Body of pancreas (tissue), 4 donors: ENCODE data around the gene MCUR1. TPM values are rescaled to one million over a fixed set of nuclear protein-coding genes. Genes with fewer than 3 reads are reported as not detected.

Experiments
- ATAC-seq: fragments of 150-250 bp; one replicate; pipeline ENCODE4 v1.9.1; 2016
- DNase-seq, 4 donors: peaks; one replicate each; pipeline ENCODE4 v3.0.0-alpha.2; 2019
- H3K27ac ChIP-seq, 4 donors: fragments of 200-600 bp; sonication (generic); 1 replicate in 3 of 4; 2 replicates in 1 of 4; pipeline versions ENCODE4 v1.5.1 to v1.6.1; 2016 to 2019; ENCODE audit warnings: mild to moderate bottlenecking in 1 of 4, mixed read lengths in 1 of 4, moderate library complexity in 1 of 4
- H3K27me3 ChIP-seq, 2 donors: fragments of 200-600 bp; sonication (generic); one replicate each; pipeline ENCODE4 v1.6.0; 2016; ENCODE audit warnings: mild to moderate bottlenecking in 1 of 2
- H3K36me3 ChIP-seq, 2 donors: fragments of 200-600 bp; sonication (generic); replicated peaks in 1 of 2; 2 replicates each; pipeline ENCODE4 v1.5.1; 2016; ENCODE audit warnings: low read depth in 2 of 2; ENCODE audit not compliant: insufficient read depth in 1 of 2
- H3K4me1 ChIP-seq: fragments of 200-600 bp; sonication (generic); one replicate; pipeline ENCODE4 v1.6.0; 2016
- H3K4me3 ChIP-seq, 2 donors: fragments of 200-600 bp; sonication (generic); 1 replicate in 1 of 2; 2 replicates in 1 of 2; pipeline ENCODE4 v1.5.1; 2016 to 2019
- H3K9me3 ChIP-seq, 3 donors: fragments of 200-600 bp; sonication (generic); 1 replicate in 2 of 3; 2 replicates in 1 of 3; pipeline ENCODE4 v1.5.1; 2016
- POLR2A ChIP-seq, 3 donors: fragments of 450-650 bp; IDR thresholded peaks; one replicate each; pipeline ENCODE4 v1.6.1; 2016; ENCODE audit warnings: antibody characterized with exemption in 3 of 3, mild to moderate bottlenecking in 2 of 3
- WGBS, 2 donors: methylation state at CpG; one replicate each; pipeline ENCODE4 v1.1.5; 2017; 5-methylcytosine and 5-hydroxymethylcytosine counted together
- intact Hi-C: fragments of 100-400 bp; cut with DNase I; formaldehyde crosslinking; loops from one replicate; pipeline ENCODE4 v1.15.1; 2023
- total RNA-seq, 2 donors: library from RNA; depleted of rRNA; stranded (reverse); fragments of >200 nt; gene quantifications; one replicate each; pipeline ENCODE4 v1.1.0, GENCODE V29; 2016
- TF ChIP-seq, protein P1 (sequence below), 7 experiments: fragments of 450-650 bp in 4 of 7; fragments of 200-600 bp in 3 of 7; sonication (generic) in 3 of 7; IDR thresholded peaks; one replicate each; pipeline ENCODE4 v1.5.1; 2016 to 2019; ENCODE audit warnings: antibody characterized with exemption in 7 of 7

Gene MCUR1
- total RNA-seq, 2 donors from 2014 or later = 10.4 to 20.8 TPM

GRCh38 chr6:13759025-13759424 is 55.3 kb downstream of the MCUR1 start:
- Histone ChIP-seq H3K4me1 (no peaks in the 10 kb centered on the region), H3K4me3 (no peak overlapping the region), H3K27ac (no peak overlapping the region), H3K9me3 (no peaks in the 10 kb centered on the region), H3K36me3 (no peaks in the 10 kb centered on the region), H3K27me3 (no peaks in the 10 kb centered on the region)
- intact Hi-C loops = no loop called here
- ATAC-seq (no peak), DNase-seq (no peak)
- 86 to 89% methylated on average over 2 to 6 of the region's 6 CpGs for WGBS, 2 donors
- TF ChIP-seq POLR2A (IDR thresholded peaks at IDR 0.05) = no peak
- TF ChIP-seq, protein P1, sequence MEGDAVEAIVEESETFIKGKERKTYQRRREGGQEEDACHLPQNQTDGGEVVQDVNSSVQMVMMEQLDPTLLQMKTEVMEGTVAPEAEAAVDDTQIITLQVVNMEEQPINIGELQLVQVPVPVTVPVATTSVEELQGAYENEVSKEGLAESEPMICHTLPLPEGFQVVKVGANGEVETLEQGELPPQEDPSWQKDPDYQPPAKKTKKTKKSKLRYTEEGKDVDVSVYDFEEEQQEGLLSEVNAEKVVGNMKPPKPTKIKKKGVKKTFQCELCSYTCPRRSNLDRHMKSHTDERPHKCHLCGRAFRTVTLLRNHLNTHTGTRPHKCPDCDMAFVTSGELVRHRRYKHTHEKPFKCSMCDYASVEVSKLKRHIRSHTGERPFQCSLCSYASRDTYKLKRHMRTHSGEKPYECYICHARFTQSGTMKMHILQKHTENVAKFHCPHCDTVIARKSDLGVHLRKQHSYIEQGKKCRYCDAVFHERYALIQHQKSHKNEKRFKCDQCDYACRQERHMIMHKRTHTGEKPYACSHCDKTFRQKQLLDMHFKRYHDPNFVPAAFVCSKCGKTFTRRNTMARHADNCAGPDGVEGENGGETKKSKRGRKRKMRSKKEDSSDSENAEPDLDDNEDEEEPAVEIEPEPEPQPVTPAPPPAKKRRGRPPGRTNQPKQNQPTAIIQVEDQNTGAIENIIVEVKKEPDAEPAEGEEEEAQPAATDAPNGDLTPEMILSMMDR (IDR thresholded peaks at IDR 0.05) = no peak

- Histone ChIP-seq H3K27ac (no peak overlapping the region), H3K27me3 (no peaks in the 10 kb centered on the region), H3K9me3 (no peaks in the 10 kb centered on the region), H3K4me3 (no peak overlapping the region), H3K36me3 (no peaks in the 10 kb centered on the region), H3K4me1 (no peaks in the 10 kb centered on the region)
- TF ChIP-seq, protein P1 (IDR thresholded peaks at IDR 0.05) = no peak
- TF ChIP-seq POLR2A (IDR thresholded peaks at IDR 0.05) = no peak
- WGBS, 2 donors = 86 to 91% methylated on average over 2 of the region's 2 CpGs
- intact Hi-C loops = no loop called here
- no peak for ATAC-seq
- no peak for DNase-seq
Measured at GRCh38 chr6:13754644-13755043, 59.7 kb downstream of the MCUR1 start.

- Histone ChIP-seq H3K27me3 (no peaks in the 10 kb centered on the region), H3K9me3 (no peaks in the 10 kb centered on the region), H3K36me3 (no peaks in the 10 kb centered on the region), H3K4me1 (no peaks in the 10 kb centered on the region), H3K27ac (no peak overlapping the region), H3K4me3 (no peak overlapping the region)
- ATAC-seq = no peak
- no peak for DNase-seq
- TF ChIP-seq POLR2A (IDR thresholded peaks at IDR 0.05) = no peak
- TF ChIP-seq, protein P1 (IDR thresholded peaks at IDR 0.05) = no peak
- intact Hi-C loops = no loop called here
- WGBS, 2 donors = 84 to 85% methylated on average over 7 of the region's 7 CpGs
Measured at GRCh38 chr6:13743736-13744127, 70.6 kb downstream of the MCUR1 start.

DNA sequence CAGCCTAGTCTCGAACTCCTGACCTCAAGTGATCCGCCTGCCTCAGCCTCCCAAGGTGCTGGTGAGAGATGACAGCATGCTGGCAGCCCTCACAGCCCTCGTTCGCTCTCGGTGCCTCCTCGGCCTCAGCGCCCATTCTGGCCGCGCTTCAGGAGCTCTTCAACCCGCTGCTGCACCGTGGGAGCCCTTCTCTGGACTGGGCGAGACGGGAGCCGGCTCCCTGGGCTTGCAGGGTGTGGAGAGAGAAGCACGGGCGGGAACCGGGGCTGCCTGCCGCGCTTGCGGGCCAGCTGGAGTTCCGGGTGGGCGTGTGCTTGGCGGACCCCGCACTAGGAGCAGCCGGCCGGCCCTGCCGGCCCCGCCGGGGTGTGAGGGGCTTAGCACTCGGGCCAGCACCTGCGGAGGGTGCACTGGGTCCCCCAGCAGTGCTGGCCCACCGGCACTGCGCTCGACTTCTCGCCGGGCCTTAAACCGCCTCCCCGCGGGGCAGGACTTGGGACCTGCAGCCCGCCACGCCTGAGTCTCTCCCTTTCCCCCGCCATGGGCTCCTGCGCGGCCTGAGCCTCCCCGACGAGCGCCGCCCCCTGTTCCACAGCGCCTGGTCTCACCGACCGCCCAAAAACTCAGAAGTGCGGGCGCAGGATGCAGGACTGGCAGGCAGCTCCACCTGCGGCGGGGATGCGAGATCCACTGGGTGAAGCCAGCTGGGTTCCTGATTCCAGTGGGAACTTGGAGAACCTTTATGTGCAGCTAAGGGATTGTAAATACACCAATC is 71.2 kb downstream of the MCUR1 start:
- TF ChIP-seq, protein P1 (IDR thresholded peaks at IDR 0.05) = no peak
- TF ChIP-seq POLR2A (IDR thresholded peaks at IDR 0.05) = no peak
- H3K4me3 ChIP-seq = no peak overlapping the region
- peak in 1 of 4 donors; percentile 5 for DNase-seq
- H3K27me3 ChIP-seq = no peaks in the 10 kb centered on the region
- no peaks in the 10 kb centered on the region for H3K36me3 ChIP-seq
- H3K9me3 ChIP-seq = no peaks in the 10 kb centered on the region
- intact Hi-C loops = no loop called here
- ATAC-seq = peak; percentile 18
- WGBS, 2 donors = 62 to 81% methylated on average over 24 to 46 of the region's 56 CpGs
- no peak overlapping the region for H3K27ac ChIP-seq
- no peaks in the 10 kb centered on the region for H3K4me1 ChIP-seq

DNA sequence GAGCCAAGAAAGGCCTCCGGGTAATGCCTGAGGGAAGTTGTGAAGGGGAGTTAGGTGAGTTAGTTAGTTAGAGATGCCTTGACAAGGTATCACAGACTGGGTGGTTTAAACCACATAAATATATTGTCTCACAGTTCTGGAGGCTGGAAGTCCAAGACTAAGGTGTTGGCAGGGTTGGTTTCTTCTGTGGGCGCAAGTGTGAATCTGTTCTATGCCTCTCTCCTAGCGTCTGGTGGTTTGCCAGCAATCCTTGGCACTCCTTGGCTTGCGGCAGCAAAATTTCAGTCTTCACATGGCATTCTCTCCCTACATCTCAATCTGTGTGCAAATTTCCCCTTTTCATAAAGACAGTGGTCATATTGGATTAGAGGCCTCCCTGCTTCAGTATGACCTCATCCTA is 73.0 kb downstream of the MCUR1 start:
- Histone ChIP-seq H3K36me3 (no peaks in the 10 kb centered on the region), H3K4me3 (no peak overlapping the region), H3K4me1 (no peaks in the 10 kb centered on the region), H3K27ac (no peak overlapping the region), H3K27me3 (no peaks in the 10 kb centered on the region), H3K9me3 (no peaks in the 10 kb centered on the region)
- no peak for DNase-seq
- no peak for ATAC-seq
- 80 to 84% methylated on average over 4 of the region's 4 CpGs for WGBS, 2 donors
- TF ChIP-seq, protein P1 (IDR thresholded peaks at IDR 0.05) = no peak
- TF ChIP-seq POLR2A (IDR thresholded peaks at IDR 0.05) = no peak
- intact Hi-C loops = no loop called here
